Measurements from ENCODE around the gene CPED1. TPM values are rescaled to one million over a fixed set of nuclear protein-coding genes. Genes with fewer than 3 reads are reported as not detected.

The CPED1 gene
- total and polyA plus RNA-seq, 2 donors (not counting 1 experiment from before 2014, with no cell fraction given) = 70.2 to 196 TPM

DNA sequence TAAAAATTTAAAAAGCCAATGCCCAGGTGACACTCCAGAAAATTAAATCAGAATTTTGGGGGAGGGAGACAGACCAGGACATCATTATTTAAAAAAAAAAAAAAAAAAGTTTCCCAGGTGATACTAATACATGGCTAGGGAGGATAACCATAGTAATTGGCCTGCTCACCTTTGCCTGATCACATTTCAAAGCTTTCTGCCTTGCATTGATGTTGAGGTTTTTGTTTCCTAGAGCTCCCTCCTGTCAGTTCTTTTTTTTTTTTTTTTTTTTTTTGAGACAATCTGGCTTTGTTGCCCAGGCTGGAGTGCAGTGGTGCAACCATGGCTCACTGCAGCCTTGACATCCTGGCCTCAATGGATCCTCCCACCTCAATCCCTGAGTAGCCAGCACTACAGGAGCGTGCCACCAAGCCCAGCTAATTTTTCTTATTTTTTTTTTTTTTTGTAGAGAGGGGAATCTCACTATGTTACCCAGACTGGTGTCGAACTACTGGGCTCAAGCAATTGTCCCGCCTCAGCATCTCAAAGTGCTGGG, 38.1 kb downstream of the CPED1 start:
- Histone ChIP-seq H3K27ac (ENCODE audit: insufficient read depth, low read length) (no peak overlapping the region), H3K36me3 (ENCODE audit: control insufficient read depth, insufficient read depth, low read length) (no peaks in the 10 kb centered on the region), H2AFZ (ENCODE audit: low read length) (no peak overlapping the region), H3K4me2 (ENCODE audit: extremely low read depth, insufficient read depth, low read length) (no peak overlapping the region), H3K4me3 (replicated peaks in 1 of 4; ENCODE audit: control extremely low read depth in 1 of 4, insufficient read depth in 1 of 4, low read depth in 3 of 4, low read length in 4 of 4) (no peak overlapping the region), H4K20me1 (ENCODE audit: control insufficient read depth, extremely low read depth, insufficient read depth, low read length) (no peaks in the 10 kb centered on the region), H3K79me2 (ENCODE audit: control insufficient read depth, insufficient read depth, low read length) (peaks cover 33% of the 10 kb centered on the region), H3K9ac (ENCODE audit: insufficient read depth, low read length) (no peak overlapping the region), H3K4me1 (ENCODE audit: control insufficient read depth, extremely low read depth, insufficient read depth, low read length) (peaks cover 6% of the 10 kb centered on the region), H3K27me3 (ENCODE audit: control insufficient read depth, insufficient read depth, low read length) (no peaks in the 10 kb centered on the region), H3K9me3 (ENCODE audit: control insufficient read depth, insufficient read depth, low read depth, low read length) (no peaks in the 10 kb centered on the region)
- no peak for DNase-seq (ENCODE audit: low read depth in 2 of 2)
- no peak for TF ChIP-seq EZH2 (IDR thresholded peaks at IDR 0.05; ENCODE audit: low read length, missing control alignments)
- no peak for TF ChIP-seq CTCF (conservative IDR thresholded peaks at IDR 0.05 in 1 of 2, IDR thresholded peaks at IDR 0.05 in 1 of 2; ENCODE audit: low read depth in 1 of 2, low read length in 2 of 2)

- peak; percentile 35 to 47 for DNase-seq (ENCODE audit: low read depth in 2 of 2)
- Histone ChIP-seq H3K9me3 (ENCODE audit: control insufficient read depth, insufficient read depth, low read depth, low read length) (no peaks in the 10 kb centered on the region), H3K4me1 (ENCODE audit: control insufficient read depth, extremely low read depth, insufficient read depth, low read length) (peaks cover 9% of the 10 kb centered on the region), H3K79me2 (ENCODE audit: control insufficient read depth, insufficient read depth, low read length) (peaks cover 27% of the 10 kb centered on the region), H3K27me3 (ENCODE audit: control insufficient read depth, insufficient read depth, low read length) (no peaks in the 10 kb centered on the region), H3K27ac (ENCODE audit: insufficient read depth, low read length) (no peak overlapping the region), H3K4me3 (replicated peaks in 1 of 4; ENCODE audit: control extremely low read depth in 1 of 4, insufficient read depth in 1 of 4, low read depth in 3 of 4, low read length in 4 of 4) (peak overlapping the region in 1 of 4 experiments; percentile 16), H3K4me2 (ENCODE audit: extremely low read depth, insufficient read depth, low read length) (peak overlapping the region; percentile 64), H3K36me3 (ENCODE audit: control insufficient read depth, insufficient read depth, low read length) (no peaks in the 10 kb centered on the region), H3K9ac (ENCODE audit: insufficient read depth, low read length) (no peak overlapping the region), H2AFZ (ENCODE audit: low read length) (no peak overlapping the region), H4K20me1 (ENCODE audit: control insufficient read depth, extremely low read depth, insufficient read depth, low read length) (no peaks in the 10 kb centered on the region)
- TF ChIP-seq EZH2 (IDR thresholded peaks at IDR 0.05; ENCODE audit: low read length, missing control alignments) (no peak), CTCF (conservative IDR thresholded peaks at IDR 0.05 in 1 of 2, IDR thresholded peaks at IDR 0.05 in 1 of 2; ENCODE audit: low read depth in 1 of 2, low read length in 2 of 2) (no peak)
These were observed 39.5 kb downstream of the CPED1 start for GRCh38 chr7:121027761-121028669.

- peaks cover 22% of the 10 kb centered on the region for H3K79me2 ChIP-seq (ENCODE audit: control insufficient read depth, insufficient read depth, low read length)
- DNase-seq (ENCODE audit: low read depth in 2 of 2) = no peak
These were observed 40.8 kb downstream of the CPED1 start for GRCh38 chr7:121029302-121029701.

More at GRCh38 chr7:121029302-121029701, 40.8 kb downstream of the CPED1 start:
- no peak for TF ChIP-seq EZH2 (IDR thresholded peaks at IDR 0.05; ENCODE audit: low read length, missing control alignments)
- no peak for TF ChIP-seq CTCF (conservative IDR thresholded peaks at IDR 0.05 in 1 of 2, IDR thresholded peaks at IDR 0.05 in 1 of 2; ENCODE audit: low read depth in 1 of 2, low read length in 2 of 2)
- Histone ChIP-seq H3K4me2 (ENCODE audit: extremely low read depth, insufficient read depth, low read length) (no peak overlapping the region), H3K27me3 (ENCODE audit: control insufficient read depth, insufficient read depth, low read length) (no peaks in the 10 kb centered on the region), H2AFZ (ENCODE audit: low read length) (no peak overlapping the region), H3K36me3 (ENCODE audit: control insufficient read depth, insufficient read depth, low read length) (no peaks in the 10 kb centered on the region), H3K9ac (ENCODE audit: insufficient read depth, low read length) (no peak overlapping the region), H3K4me1 (ENCODE audit: control insufficient read depth, extremely low read depth, insufficient read depth, low read length) (peaks cover 5% of the 10 kb centered on the region), H3K9me3 (ENCODE audit: control insufficient read depth, insufficient read depth, low read depth, low read length) (no peaks in the 10 kb centered on the region), H3K4me3 (replicated peaks in 1 of 4; ENCODE audit: control extremely low read depth in 1 of 4, insufficient read depth in 1 of 4, low read depth in 3 of 4, low read length in 4 of 4) (no peak overlapping the region), H3K27ac (ENCODE audit: insufficient read depth, low read length) (no peak overlapping the region), H4K20me1 (ENCODE audit: control insufficient read depth, extremely low read depth, insufficient read depth, low read length) (no peaks in the 10 kb centered on the region)

All from fibroblast of lung (primary cell).